ENCODE data around the gene OBSCN.

OBSCN gene

GRCh38 chr1:228340686-228341449 is 133.0 kb downstream of the OBSCN start:
- no peak for TF ChIP-seq SIN3A (IDR thresholded peaks at IDR 0.05; ENCODE audit: borderline replicate concordance, insufficient read depth, low read length)
- no peak for TF ChIP-seq TAF1 (IDR thresholded peaks at IDR 0.05; ENCODE audit: borderline replicate concordance, insufficient read depth, low read length)
- TF ChIP-seq POLR2AphosphoS5 (IDR thresholded peaks at IDR 0.05; ENCODE audit: low read depth, low read length) = no peak
- TF ChIP-seq, protein P1, sequence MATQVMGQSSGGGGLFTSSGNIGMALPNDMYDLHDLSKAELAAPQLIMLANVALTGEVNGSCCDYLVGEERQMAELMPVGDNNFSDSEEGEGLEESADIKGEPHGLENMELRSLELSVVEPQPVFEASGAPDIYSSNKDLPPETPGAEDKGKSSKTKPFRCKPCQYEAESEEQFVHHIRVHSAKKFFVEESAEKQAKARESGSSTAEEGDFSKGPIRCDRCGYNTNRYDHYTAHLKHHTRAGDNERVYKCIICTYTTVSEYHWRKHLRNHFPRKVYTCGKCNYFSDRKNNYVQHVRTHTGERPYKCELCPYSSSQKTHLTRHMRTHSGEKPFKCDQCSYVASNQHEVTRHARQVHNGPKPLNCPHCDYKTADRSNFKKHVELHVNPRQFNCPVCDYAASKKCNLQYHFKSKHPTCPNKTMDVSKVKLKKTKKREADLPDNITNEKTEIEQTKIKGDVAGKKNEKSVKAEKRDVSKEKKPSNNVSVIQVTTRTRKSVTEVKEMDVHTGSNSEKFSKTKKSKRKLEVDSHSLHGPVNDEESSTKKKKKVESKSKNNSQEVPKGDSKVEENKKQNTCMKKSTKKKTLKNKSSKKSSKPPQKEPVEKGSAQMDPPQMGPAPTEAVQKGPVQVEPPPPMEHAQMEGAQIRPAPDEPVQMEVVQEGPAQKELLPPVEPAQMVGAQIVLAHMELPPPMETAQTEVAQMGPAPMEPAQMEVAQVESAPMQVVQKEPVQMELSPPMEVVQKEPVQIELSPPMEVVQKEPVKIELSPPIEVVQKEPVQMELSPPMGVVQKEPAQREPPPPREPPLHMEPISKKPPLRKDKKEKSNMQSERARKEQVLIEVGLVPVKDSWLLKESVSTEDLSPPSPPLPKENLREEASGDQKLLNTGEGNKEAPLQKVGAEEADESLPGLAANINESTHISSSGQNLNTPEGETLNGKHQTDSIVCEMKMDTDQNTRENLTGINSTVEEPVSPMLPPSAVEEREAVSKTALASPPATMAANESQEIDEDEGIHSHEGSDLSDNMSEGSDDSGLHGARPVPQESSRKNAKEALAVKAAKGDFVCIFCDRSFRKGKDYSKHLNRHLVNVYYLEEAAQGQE (IDR thresholded peaks at IDR 0.05; ENCODE audit: insufficient read depth in 1 of 2, low read depth in 2 of 2, low read length in 2 of 2) = no peak

- TF ChIP-seq TAF1 (IDR thresholded peaks at IDR 0.05; ENCODE audit: borderline replicate concordance, insufficient read depth, low read length) (no peak), FOXP2 (optimal IDR thresholded peaks at IDR 0.05; ENCODE audit: borderline replicate concordance, extremely low read depth, extremely low read length, insufficient read depth) (no peak), POLR2AphosphoS5 (IDR thresholded peaks at IDR 0.05; ENCODE audit: low read depth, low read length) (no peak), SIN3A (IDR thresholded peaks at IDR 0.05; ENCODE audit: borderline replicate concordance, insufficient read depth, low read length) (no peak)
- TF ChIP-seq, protein P1 (IDR thresholded peaks at IDR 0.05; ENCODE audit: insufficient read depth in 1 of 2, low read depth in 2 of 2, low read length in 2 of 2) = no peak
Measured at GRCh38 chr1:228341450-228341813, 133.6 kb downstream of the OBSCN start.

DNA sequence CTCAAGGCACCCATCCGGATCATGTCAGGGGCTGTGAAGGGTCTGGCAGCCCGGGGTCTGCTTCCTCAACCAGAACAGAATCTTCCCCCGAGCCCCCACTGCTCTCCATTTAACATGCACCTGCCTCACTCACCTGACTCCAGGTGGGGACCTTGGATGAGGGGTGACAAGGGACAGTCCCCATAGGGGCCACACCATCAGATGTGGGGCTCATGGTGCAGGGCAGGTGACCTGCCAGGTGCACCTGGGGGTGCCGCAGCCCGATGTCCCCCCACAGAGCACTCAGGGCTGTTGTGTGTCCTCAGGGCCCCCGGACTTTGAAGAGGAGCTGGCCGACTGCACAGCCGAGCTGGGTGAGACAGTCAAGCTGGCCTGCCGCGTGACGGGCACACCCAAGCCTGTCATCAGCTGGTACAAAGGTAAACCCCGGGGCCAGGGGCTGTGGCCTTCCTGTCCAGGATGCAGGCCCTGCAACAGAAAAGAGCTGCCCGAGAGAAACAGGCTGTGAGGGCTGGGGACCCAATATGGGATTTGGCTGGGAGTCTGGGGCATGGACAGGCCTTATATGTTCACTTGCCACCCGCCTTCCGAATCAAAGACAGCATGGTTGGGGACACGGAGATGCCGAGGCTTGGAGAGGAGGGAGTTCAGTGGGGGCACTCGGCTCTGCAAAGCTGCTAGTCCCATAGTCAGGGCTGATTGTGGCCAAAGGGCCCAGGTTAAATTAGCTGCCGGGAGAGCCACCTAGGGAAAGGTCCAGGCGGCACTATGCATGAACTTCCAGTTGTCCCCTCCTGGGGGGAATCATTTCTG is 134.2 kb downstream of the OBSCN start:
- no peak for TF ChIP-seq FOXP2 (optimal IDR thresholded peaks at IDR 0.05; ENCODE audit: borderline replicate concordance, extremely low read depth, extremely low read length, insufficient read depth)

DNA sequence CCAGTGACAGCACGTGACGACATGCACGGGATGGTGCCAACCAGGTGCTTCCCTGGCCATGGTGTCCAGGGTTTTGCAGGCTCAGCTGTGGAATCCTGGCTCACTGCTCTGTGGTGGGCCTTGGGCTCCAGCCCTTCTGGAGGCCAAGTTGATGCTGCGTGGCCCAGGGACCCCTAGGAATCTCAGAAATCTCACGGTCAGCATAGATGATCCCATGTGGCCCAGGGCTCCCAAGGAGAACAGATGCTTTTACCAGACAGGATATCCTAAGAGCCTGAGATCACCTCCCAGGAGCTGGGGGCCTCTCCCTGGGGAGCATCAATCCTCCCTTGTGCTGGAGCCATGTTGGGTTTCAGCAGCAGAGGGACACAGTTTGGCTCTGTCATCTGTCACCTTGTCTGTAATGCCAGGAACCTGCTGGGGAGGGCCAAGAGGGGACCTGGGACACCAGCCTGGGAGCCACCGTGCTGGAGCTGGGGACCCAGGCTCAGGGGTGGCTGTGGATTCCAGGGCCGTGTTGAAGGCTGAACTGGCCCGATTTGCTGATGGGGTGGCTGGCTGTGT is 134.9 kb downstream of the OBSCN start:
- TF ChIP-seq TAF1 (IDR thresholded peaks at IDR 0.05; ENCODE audit: borderline replicate concordance, insufficient read depth, low read length) = no peak
- TF ChIP-seq FOXP2 (optimal IDR thresholded peaks at IDR 0.05; ENCODE audit: borderline replicate concordance, extremely low read depth, extremely low read length, insufficient read depth) = no peak
- TF ChIP-seq POLR2AphosphoS5 (IDR thresholded peaks at IDR 0.05; ENCODE audit: low read depth, low read length) = no peak
- TF ChIP-seq, protein P1 (IDR thresholded peaks at IDR 0.05; ENCODE audit: insufficient read depth in 1 of 2, low read depth in 2 of 2, low read length in 2 of 2) = no peak
- TF ChIP-seq SIN3A (IDR thresholded peaks at IDR 0.05; ENCODE audit: borderline replicate concordance, insufficient read depth, low read length) = no peak

- TF ChIP-seq FOXP2 (optimal IDR thresholded peaks at IDR 0.05; ENCODE audit: borderline replicate concordance, extremely low read depth, extremely low read length, insufficient read depth) (no peak), SIN3A (IDR thresholded peaks at IDR 0.05; ENCODE audit: borderline replicate concordance, insufficient read depth, low read length) (no peak), POLR2AphosphoS5 (IDR thresholded peaks at IDR 0.05; ENCODE audit: low read depth, low read length) (no peak), TAF1 (IDR thresholded peaks at IDR 0.05; ENCODE audit: borderline replicate concordance, insufficient read depth, low read length) (no peak)
- TF ChIP-seq, protein P1 (IDR thresholded peaks at IDR 0.05; ENCODE audit: insufficient read depth in 1 of 2, low read depth in 2 of 2, low read length in 2 of 2) = no peak
Measured at GRCh38 chr1:228343191-228343661, 135.4 kb downstream of the OBSCN start.
